Fibroblast of peridontal ligament (primary cell): ENCODE results near the gene LYSMD3.
"Not testable (repeated sequence)": the region's sequence is repeated elsewhere in the genome, so short reads cannot be mapped to it uniquely, and the experiment has no call there.

ENCODE experiments used
- DNase-seq: peaks from one replicate; pipeline ENCODE4 v3.0.0-alpha.2; 2010; ENCODE audit errors: extremely low read depth

LYSMD3 gene

DNA sequence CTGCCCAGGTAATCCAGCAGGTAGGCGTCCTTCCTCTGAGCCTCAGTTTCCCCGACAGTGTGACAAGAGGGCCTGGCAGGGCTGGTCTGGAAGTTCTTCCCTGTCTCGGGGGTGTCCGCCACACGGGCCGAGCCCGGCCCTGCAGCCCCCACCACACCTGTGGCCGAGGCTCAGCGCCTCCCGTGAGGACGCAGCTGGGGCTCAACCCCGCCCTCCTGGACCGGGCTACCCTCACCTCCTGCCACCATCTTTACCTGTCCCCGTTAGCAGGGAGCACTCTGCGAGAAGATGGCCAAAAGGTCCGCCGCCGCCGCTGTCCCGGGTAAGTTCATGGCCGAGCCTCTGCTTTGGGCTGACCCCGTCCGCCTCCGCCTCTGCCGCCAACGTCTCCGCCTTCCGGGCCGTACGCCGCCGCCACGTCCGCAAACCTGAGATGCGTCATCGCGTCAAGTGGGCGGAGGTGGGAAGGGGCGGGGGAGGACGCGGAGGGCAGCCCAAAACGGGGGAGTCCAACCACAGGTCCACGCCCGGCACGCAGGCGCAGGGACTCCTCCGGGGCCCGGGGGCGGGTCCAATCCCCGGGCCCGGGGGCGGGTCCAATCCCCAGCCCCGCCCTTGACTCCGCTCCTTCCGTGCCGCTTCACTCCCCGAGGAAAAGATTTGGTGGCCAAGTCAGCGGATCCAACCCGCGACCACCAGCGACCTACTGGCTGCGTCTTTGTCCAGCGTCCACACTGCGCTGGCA is at the start of gene LYSMD3:
Gene LYSMD3, minus strand, starts transcription at position 391 of the 745 bp plus-strand sequence. CDS start 4,295 bp downstream, outside the sequence.
- peak; percentile 95 for DNase-seq

GRCh38 chr5:90576566-90576965 is 47.2 kb upstream of the LYSMD3 start:
- DNase-seq = not testable (repeated sequence)

DNA sequence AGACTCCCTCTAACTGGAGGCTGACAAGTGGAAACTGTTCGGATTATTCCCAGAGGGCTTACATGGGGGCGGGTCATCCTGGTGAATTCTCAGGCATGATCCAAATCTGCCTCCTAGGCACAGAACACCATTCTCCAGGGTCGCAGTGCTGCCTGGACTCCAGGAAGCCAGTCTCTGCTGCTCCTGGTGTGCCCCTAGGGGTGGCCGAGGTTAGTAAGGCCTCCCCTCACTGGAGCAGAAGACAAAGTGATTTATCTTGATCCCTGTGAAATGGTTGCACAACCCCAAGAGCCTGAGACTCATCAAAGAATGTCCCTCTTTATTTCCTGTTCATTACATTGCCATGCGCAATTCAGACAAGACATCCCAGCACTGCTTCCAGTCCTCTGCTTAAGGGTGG is 46.3 kb upstream of the LYSMD3 start:
- no peak for DNase-seq

DNA sequence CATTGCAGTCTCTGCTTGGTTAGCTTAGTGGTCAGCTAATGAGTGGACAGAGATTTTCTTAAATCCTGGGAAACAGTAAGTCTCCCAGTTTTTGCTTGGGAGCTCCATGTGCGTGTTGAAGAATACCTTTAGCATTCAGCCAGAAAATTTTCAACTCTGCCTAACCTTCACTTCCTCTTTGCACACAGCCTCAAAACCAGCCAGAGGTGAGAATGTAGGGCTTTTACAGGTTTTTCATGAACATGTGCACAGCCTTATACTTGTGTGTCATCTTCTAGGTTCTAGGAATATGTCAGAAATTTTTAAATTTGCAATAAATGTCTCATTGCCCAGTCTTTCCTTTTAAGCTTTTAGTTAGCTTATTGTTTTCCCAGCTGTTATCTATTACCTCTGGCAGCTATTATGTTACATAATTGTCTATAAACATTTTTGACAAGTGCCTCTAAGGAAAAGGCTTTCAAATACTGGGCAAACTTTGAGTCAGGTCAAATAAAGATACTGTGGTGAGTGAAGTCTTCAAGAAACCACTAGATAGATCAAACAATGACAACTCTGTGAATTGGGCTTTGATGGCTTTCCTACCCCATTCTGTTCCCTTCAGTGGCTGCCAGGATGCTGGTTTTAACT is 41.9 kb upstream of the LYSMD3 start:
- peak; percentile 13 for DNase-seq

DNA sequence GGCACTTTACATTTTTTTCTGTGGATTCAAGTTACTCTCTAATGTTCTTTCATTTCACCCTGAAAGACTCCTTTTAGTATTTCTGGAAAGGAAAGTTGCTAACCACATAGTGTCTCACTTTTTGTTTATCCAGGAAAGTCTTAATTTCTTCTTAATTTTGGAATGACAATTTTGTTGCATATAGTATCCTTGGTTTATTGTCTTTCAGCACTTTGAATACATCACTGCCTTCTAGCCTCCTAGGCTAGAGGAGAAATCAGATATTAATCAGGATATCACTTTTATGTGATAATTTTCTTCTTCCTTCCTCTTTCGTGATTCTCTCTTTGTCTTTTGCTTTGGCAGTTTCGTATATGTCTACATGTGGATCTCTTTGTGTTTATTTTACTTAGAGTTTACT is 40.6 kb upstream of the LYSMD3 start:
- DNase-seq = no peak

DNA sequence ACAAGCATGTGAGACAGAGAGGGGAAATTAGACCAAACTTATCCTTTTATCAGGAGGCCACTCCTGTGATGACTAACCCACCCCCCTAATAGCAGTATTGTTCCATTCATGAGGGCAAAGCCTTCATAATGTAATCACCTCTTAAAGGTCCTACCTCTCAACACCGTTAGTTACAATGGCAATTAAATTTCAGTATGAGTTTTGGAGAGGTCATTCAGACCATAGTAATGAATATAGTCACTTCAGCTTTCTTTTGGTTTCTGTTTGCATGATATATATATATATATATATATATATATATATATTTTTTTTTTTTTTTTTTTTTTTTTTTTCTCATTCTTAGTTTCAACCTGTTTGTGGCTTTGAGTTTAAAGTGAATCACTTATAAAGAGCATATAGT is 39.7 kb upstream of the LYSMD3 start:
- DNase-seq = no peak

GRCh38 chr5:90565491-90565890 is 36.1 kb upstream of the LYSMD3 start:
- DNase-seq = no peak

GRCh38 chr5:90563108-90563507 is 33.7 kb upstream of the LYSMD3 start:
- no peak for DNase-seq

DNA sequence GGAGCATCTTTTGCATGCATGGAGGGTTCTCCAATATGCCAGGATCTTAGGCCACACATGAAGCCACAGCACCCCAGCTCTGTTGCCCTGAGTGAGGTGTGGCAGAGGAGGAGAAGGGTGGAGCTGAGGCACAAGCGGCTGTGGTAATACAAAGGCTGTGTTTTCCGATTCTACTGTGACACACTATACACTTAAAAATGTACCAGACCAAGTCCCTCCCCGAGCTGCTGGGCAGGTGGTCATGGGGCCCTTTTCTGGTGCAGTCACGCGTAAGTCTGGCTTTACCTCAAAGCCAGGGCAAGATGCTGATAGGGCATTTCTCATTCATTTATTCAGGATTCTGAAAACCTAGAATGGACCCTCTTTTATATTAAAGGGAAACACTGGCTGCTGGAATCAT is 33.0 kb upstream of the LYSMD3 start:
- no peak for DNase-seq

DNA sequence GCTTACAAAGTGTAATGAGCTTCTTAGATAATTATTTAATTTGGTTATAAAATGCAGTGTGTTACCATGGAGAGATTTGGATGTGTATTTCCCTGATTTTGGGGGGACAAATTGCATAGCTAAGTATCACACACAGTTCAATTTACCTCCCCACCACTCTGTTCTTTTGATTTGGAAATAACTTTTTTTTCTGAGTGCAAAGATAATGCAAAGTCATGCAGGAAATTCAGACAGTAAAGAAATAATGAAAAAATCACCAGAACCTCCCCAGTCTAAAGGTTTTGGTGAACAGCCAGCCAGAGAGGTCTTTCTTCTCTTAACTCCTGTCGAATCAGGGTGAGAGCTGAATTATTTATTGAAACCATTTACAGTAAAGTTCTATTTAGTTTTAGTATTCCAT is 32.4 kb upstream of the LYSMD3 start:
- DNase-seq = no peak

DNA sequence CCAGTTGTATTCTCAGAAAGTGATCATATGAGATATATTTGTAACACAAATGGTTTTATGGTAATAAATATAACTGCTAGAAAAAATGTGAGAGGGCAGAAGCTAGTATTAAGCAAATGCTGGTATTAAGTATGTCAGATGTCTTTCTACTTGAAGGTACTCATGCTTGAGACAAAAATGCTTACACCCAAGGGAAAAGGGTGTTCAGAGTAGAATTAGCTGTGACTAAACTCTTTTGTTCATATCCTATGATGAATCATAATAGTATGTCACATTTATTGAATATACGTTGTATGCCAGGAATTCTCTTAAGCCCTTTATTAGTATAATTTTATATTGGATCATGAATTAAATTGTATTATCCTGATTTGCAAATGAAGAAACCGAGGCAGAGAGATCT is 31.4 kb upstream of the LYSMD3 start:
- DNase-seq = no peak

DNA sequence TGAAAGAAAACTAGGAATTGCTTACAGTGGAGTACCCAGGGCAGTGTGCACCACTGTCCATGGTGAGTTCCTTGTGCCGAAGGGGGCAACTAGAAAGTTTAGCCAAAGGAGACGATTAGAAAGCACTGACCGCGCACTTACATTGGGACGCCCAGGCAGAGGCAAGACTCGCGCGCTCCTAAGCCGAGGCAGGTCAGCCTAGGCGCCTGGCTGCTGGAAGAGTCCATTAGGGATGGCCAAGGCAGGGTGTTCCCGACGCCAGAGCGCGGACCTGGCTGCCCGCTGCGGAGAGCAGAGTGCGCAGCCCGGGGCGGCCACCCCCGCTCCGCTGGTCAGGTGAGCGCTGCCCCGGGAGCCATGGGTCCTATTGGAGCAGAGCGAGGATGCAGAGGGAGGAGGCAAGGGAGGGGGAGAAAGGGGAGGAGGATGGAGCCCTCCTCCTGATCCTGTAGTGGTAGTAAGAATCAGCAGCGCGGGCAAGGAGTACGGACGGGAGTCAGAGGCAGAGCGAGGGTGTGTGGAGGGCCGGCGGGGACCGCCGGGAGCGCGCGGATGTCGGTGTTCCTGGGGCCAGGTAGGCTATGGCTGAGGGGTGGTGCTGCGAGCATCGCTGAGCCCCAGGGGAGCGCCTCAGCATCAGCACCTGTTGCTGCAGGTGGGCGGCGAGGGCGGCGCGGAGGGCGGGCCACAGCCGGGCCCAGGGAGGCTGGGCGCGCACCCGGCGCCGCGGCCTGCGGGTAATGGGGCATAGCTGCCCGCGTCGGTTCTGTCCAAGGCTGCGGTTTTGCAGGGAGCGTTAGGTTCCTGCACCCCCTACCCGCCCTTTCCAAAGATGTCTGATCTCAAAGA is 29.2 kb upstream of the LYSMD3 start, which contains the start of gene ADGRV1:
Gene ADGRV1, plus strand, starts transcription at position 454 of the 849 bp plus-strand sequence. Its CDS starts 99 bp downstream, at position 553.
- DNase-seq = no peak

GRCh38 chr5:90557871-90558270 is 28.5 kb upstream of the LYSMD3 start:
- DNase-seq = no peak

- DNase-seq = no peak
Measured at GRCh38 chr5:90557391-90557790, 28.0 kb upstream of the LYSMD3 start.

GRCh38 chr5:90555666-90556065 is 26.3 kb upstream of the LYSMD3 start:
- no peak for DNase-seq

- DNase-seq = no peak
Measured at GRCh38 chr5:90554358-90555006, 25.1 kb upstream of the LYSMD3 start.

- no peak for DNase-seq
Measured at GRCh38 chr5:90553711-90554110, 24.3 kb upstream of the LYSMD3 start.

DNA sequence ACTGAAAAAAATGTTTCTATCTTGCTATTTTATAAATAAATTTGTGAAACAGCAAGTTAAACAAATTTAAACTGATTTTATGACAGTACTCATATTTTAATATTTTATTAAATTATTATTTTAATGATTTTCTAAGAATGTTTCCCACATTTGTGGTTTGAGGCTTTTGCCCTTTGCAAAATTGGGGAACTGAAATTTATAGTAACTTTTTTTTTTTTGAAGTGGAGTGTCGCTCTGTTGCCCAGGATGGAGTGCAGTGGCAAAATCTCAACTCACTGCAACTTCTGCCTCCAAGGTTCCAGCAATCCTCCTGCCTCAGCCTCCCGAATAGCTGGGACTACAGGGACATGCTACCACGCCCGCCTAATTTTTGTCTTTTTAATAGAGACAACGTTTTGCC is 22.0 kb upstream of the LYSMD3 start:
- DNase-seq = no peak

- DNase-seq = no peak
Measured at GRCh38 chr5:90550963-90551362, 21.6 kb upstream of the LYSMD3 start.

GRCh38 chr5:90549729-90550275 is 20.4 kb upstream of the LYSMD3 start:
- no peak for DNase-seq

DNA sequence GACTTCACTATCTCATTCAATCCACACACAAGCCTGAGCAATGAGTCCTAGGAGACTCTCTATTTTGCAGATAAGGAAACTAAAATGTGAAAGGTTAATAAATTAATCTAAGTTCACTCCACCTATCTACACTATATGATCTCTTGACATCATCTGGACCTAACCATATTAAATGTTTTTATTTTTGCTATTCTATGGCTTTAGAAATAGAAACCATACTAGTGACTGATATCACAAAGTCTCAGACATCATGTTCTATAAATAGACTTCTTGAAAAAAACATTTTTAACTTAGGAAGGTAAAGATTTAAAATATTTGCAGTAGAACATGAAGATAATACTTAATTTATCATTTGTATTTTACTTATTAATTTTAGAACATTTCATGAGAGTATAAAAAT is 19.8 kb upstream of the LYSMD3 start:
- DNase-seq = no peak
